ENCODE measurements around the gene SLIT2.

Gene SLIT2

GRCh38 chr4:20268028-20268427, 16.3 kb downstream of the SLIT2 start:
- no peak for DNase-seq (ENCODE audit: low read depth)
- no peak overlapping the region for H3K4me3 ChIP-seq (ENCODE audit: low read depth, low read length)
- TF ChIP-seq POLR2A (IDR thresholded peaks at IDR 0.05; ENCODE audit: extremely low read depth, insufficient read length) (no peak), MYC (IDR thresholded peaks at IDR 0.05; ENCODE audit: low read depth, low read length) (no peak), MAX (IDR thresholded peaks at IDR 0.05; ENCODE audit: low read depth, low read length) (no peak), CTCF (IDR thresholded peaks at IDR 0.05; ENCODE audit: low read depth, low read length) (no peak)

GRCh38 chr4:20269320-20269719, 17.6 kb downstream of the SLIT2 start:
- DNase-seq (ENCODE audit: low read depth), result no peak
- no peak overlapping the region for H3K4me3 ChIP-seq (ENCODE audit: low read depth, low read length)
- TF ChIP-seq MAX (IDR thresholded peaks at IDR 0.05; ENCODE audit: low read depth, low read length) (no peak), CTCF (IDR thresholded peaks at IDR 0.05; ENCODE audit: low read depth, low read length) (no peak), MYC (IDR thresholded peaks at IDR 0.05; ENCODE audit: low read depth, low read length) (no peak), POLR2A (IDR thresholded peaks at IDR 0.05; ENCODE audit: extremely low read depth, insufficient read length) (no peak)

GRCh38 chr4:20271950-20272349, 20.2 kb downstream of the SLIT2 start:
- no peak for DNase-seq (ENCODE audit: low read depth)
- no peak overlapping the region for H3K4me3 ChIP-seq (ENCODE audit: low read depth, low read length)
- no peak for TF ChIP-seq MYC (IDR thresholded peaks at IDR 0.05; ENCODE audit: low read depth, low read length)
- no peak for TF ChIP-seq CTCF (IDR thresholded peaks at IDR 0.05; ENCODE audit: low read depth, low read length)
- no peak for TF ChIP-seq POLR2A (IDR thresholded peaks at IDR 0.05; ENCODE audit: extremely low read depth, insufficient read length)

- H3K4me3 ChIP-seq (ENCODE audit: low read depth, low read length), result no peak overlapping the region
- no peak for DNase-seq (ENCODE audit: low read depth)
- TF ChIP-seq POLR2A (IDR thresholded peaks at IDR 0.05; ENCODE audit: extremely low read depth, insufficient read length), result no peak
- no peak for TF ChIP-seq MAX (IDR thresholded peaks at IDR 0.05; ENCODE audit: low read depth, low read length)
- no peak for TF ChIP-seq CTCF (IDR thresholded peaks at IDR 0.05; ENCODE audit: low read depth, low read length)
- TF ChIP-seq MYC (IDR thresholded peaks at IDR 0.05; ENCODE audit: low read depth, low read length), result no peak
Observed at GRCh38 chr4:20272411-20272872, 20.7 kb downstream of the SLIT2 start.

- DNase-seq (ENCODE audit: low read depth), result no peak
- no peak overlapping the region for H3K4me3 ChIP-seq (ENCODE audit: low read depth, low read length)
- no peak for TF ChIP-seq MYC (IDR thresholded peaks at IDR 0.05; ENCODE audit: low read depth, low read length)
- TF ChIP-seq CTCF (IDR thresholded peaks at IDR 0.05; ENCODE audit: low read depth, low read length), result no peak
- TF ChIP-seq MAX (IDR thresholded peaks at IDR 0.05; ENCODE audit: low read depth, low read length), result no peak
- no peak for TF ChIP-seq POLR2A (IDR thresholded peaks at IDR 0.05; ENCODE audit: extremely low read depth, insufficient read length)
Observed at GRCh38 chr4:20273793-20274192, 22.1 kb downstream of the SLIT2 start.

- DNase-seq (ENCODE audit: low read depth), result no peak
- H3K4me3 ChIP-seq (ENCODE audit: low read depth, low read length), result no peak overlapping the region
- TF ChIP-seq CTCF (IDR thresholded peaks at IDR 0.05; ENCODE audit: low read depth, low read length) (no peak), MAX (IDR thresholded peaks at IDR 0.05; ENCODE audit: low read depth, low read length) (no peak), MYC (IDR thresholded peaks at IDR 0.05; ENCODE audit: low read depth, low read length) (no peak), POLR2A (IDR thresholded peaks at IDR 0.05; ENCODE audit: extremely low read depth, insufficient read length) (no peak)
Observed at GRCh38 chr4:20276848-20277247, 25.1 kb downstream of the SLIT2 start.
